ENCODE results near the gene PRKAR2B.
"Not testable (repeated sequence)": the region's sequence is repeated elsewhere in the genome, so short reads cannot be mapped to it uniquely, and the experiment has no call there.

The PRKAR2B gene

DNA sequence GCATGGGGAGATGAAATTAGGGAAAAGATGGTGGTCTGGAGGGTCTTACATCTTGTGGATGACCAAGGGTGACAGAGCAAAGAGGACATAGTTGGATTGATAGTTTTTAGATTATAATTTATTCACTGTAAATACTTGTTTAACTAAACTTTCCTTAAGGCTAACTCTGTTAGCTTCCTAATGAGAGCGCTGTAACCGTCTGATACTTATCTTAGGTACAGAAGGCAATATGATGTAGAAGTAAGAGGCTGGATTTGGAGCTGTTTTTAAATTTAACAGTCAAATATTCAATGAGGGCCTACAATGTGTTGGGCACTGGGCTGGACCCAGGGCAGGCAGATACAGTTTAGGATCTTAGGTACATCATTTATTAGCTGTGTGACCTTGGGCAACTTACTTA is 36.0 kb downstream of the PRKAR2B start:
- H3K27ac ChIP-seq: no peak overlapping the region

DNA sequence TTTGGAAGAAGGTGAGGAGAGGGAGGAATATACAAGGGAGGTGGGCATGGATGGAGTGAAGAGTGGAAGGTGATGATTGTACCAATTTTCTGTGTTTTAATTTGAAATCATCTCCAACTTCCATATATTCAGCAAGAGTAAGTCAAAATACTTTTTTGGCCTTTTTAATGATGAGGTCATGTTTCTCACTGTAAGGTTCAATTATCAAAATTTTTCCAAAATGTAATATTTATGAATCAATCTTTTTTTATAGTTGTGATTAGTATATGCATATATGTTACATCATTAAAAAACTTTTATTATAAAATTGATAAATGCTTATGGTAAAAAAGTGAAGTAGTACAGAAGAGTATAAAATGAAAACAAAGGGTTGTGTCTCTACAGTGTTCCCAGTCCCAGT is 40.7 kb downstream of the PRKAR2B start:
- H3K27ac ChIP-seq: no peak overlapping the region
- H3K36me3 ChIP-seq: no peaks in the 10 kb centered on the region
- no peaks in the 10 kb centered on the region for H3K9me3 ChIP-seq
- H3K27me3 ChIP-seq: no peaks in the 10 kb centered on the region
- TF ChIP-seq, protein P1, sequence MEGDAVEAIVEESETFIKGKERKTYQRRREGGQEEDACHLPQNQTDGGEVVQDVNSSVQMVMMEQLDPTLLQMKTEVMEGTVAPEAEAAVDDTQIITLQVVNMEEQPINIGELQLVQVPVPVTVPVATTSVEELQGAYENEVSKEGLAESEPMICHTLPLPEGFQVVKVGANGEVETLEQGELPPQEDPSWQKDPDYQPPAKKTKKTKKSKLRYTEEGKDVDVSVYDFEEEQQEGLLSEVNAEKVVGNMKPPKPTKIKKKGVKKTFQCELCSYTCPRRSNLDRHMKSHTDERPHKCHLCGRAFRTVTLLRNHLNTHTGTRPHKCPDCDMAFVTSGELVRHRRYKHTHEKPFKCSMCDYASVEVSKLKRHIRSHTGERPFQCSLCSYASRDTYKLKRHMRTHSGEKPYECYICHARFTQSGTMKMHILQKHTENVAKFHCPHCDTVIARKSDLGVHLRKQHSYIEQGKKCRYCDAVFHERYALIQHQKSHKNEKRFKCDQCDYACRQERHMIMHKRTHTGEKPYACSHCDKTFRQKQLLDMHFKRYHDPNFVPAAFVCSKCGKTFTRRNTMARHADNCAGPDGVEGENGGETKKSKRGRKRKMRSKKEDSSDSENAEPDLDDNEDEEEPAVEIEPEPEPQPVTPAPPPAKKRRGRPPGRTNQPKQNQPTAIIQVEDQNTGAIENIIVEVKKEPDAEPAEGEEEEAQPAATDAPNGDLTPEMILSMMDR (IDR thresholded peaks at IDR 0.05): no peak
- no peaks in the 10 kb centered on the region for H3K4me1 ChIP-seq (ENCODE audit: control insufficient read depth in 1 of 2, insufficient read depth in 1 of 2, low read depth in 1 of 2, low read length in 1 of 2)
- no peak overlapping the region for H3K4me3 ChIP-seq (ENCODE audit: low read depth in 1 of 2, low read length in 1 of 2)

More for the DNA sequence above, 36.0 kb downstream of the PRKAR2B start:
- TF ChIP-seq, protein P1 (IDR thresholded peaks at IDR 0.05): no peak
- H3K27me3 ChIP-seq: no peaks in the 10 kb centered on the region
- no peaks in the 10 kb centered on the region for H3K36me3 ChIP-seq
- no peak overlapping the region for H3K4me3 ChIP-seq (ENCODE audit: low read depth in 1 of 2, low read length in 1 of 2)
- peaks cover 0 to 24% of the 10 kb centered on the region in 2 experiments for H3K4me1 ChIP-seq (ENCODE audit: control insufficient read depth in 1 of 2, insufficient read depth in 1 of 2, low read depth in 1 of 2, low read length in 1 of 2)
- H3K9me3 ChIP-seq: no peaks in the 10 kb centered on the region

DNA sequence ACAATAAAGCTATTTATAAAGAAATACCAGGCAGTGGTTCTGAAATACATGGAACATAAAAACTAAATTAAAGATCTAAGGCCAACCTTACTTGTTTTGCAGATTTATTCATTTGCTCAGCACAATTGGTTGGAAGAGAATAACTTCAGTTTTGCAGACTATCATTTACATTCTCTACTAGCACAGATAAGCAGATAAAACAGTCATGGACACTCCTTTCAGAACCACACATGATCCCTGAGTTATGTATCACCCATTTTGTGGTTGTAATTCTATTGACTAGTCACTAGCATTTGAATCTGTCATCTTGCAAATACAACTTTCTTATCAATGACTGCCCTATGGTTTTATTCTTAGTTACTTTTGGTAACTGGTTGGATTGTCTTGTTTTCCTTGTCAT is 45.1 kb downstream of the PRKAR2B start:
- H3K9me3 ChIP-seq: no peaks in the 10 kb centered on the region
- TF ChIP-seq, protein P1 (IDR thresholded peaks at IDR 0.05): no peak
- no peak overlapping the region for H3K4me3 ChIP-seq (ENCODE audit: low read depth in 1 of 2, low read length in 1 of 2)

DNA sequence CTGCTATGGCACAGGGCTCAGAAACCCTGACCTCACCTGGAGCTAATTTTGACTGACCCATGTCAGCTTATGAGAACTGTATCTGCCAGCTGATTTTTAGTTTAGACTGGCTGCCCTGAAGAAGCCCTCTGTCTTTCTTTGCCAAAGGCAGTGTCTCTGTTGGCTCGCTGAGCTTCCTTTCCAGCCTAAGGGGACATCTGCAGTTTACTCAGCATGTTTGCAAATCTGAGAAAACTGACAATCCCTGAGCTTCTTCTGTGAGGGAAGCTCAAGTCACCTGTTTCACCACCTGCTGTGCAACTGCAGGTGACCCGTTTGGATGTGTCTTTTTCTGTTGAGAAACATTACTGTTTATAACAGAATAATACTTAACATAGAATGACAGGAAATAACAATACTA is 46.0 kb downstream of the PRKAR2B start:
- TF ChIP-seq, protein P1 (IDR thresholded peaks at IDR 0.05): no peak
- Histone ChIP-seq H3K27me3 (no peaks in the 10 kb centered on the region), H3K4me1 (ENCODE audit: control insufficient read depth in 1 of 2, insufficient read depth in 1 of 2, low read depth in 1 of 2, low read length in 1 of 2) (no peaks in the 10 kb centered on the region), H3K36me3 (no peaks in the 10 kb centered on the region), H3K27ac (no peak overlapping the region), H3K4me3 (ENCODE audit: low read depth in 1 of 2, low read length in 1 of 2) (no peak overlapping the region), H3K9me3 (no peaks in the 10 kb centered on the region)

More for the DNA sequence above, 45.1 kb downstream of the PRKAR2B start:
- H3K4me1 ChIP-seq (ENCODE audit: control insufficient read depth in 1 of 2, insufficient read depth in 1 of 2, low read depth in 1 of 2, low read length in 1 of 2): no peaks in the 10 kb centered on the region
- no peaks in the 10 kb centered on the region for H3K27me3 ChIP-seq
- H3K27ac ChIP-seq: no peak overlapping the region
- no peaks in the 10 kb centered on the region for H3K36me3 ChIP-seq

DNA sequence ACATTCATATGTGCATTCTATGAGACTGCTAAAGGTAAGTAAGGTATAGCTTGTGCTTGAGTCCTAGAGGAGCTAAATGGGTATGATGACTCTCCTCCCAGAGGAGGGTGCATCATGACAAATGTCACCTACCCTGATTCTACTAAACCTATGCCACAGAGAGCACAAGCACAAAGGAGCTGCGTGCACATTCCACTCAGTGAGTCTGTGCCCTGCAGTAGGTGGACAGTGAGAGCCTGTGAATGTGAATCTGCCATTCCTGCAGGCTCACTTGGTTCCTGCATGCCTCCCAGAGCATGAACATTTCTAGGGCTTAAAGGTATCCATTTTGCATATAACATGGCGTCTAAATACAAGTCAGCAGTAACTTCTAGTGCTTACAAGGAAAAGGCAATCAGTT is 46.8 kb downstream of the PRKAR2B start:
- H3K4me3 ChIP-seq (ENCODE audit: low read depth in 1 of 2, low read length in 1 of 2): no peak overlapping the region
- H3K27me3 ChIP-seq: no peaks in the 10 kb centered on the region
- TF ChIP-seq, protein P1 (IDR thresholded peaks at IDR 0.05): no peak
- no peak overlapping the region for H3K27ac ChIP-seq
- H3K36me3 ChIP-seq: no peaks in the 10 kb centered on the region
- H3K9me3 ChIP-seq: no peaks in the 10 kb centered on the region
- H3K4me1 ChIP-seq (ENCODE audit: control insufficient read depth in 1 of 2, insufficient read depth in 1 of 2, low read depth in 1 of 2, low read length in 1 of 2): no peaks in the 10 kb centered on the region

DNA sequence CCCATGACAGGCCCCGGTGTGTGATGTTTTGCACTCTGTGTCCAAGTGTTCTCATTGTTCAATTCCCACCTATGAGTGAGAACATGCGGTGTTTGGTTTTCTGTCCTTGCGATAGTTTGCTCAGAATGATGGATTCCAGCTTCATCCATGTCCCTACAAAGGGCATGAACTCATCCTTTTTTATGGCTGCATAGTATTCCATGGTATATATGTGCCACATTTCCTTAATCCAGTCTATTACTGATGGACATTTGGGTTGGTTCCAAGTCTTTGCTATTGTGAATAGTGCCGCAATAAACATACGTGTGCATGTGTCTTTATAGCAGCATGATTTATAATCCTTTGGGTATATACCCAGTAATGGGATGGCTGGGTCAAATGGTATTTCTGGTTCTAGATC is 49.2 kb downstream of the PRKAR2B start:
- not testable (repeated sequence) for H3K4me1 ChIP-seq (ENCODE audit: control insufficient read depth in 1 of 2, insufficient read depth in 1 of 2, low read depth in 1 of 2, low read length in 1 of 2); H3K27me3 ChIP-seq; H3K36me3 ChIP-seq; H3K27ac ChIP-seq; H3K9me3 ChIP-seq; H3K4me3 ChIP-seq (ENCODE audit: low read depth in 1 of 2, low read length in 1 of 2)

DNA sequence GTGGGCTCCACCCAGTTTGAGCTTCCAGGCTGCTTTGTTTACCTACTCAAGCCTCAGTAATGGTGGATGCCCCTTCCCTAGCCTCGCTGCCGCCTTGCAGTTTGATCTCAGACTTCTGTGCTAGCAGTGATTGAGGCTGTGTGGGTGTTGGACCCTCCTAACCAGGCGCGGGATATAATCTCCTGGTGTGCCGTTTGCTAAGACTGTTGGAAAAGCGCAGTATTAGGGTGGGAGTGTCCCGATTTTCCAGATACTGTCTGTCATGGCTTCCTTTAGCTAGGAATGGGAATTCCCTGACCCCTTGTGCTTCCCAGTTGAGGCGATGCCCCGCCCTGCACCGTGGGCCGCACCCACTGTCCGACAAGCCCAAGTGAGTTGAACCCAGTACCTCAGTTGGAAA is 54.6 kb downstream of the PRKAR2B start:
- H3K4me3 ChIP-seq (ENCODE audit: low read depth in 1 of 2, low read length in 1 of 2); H3K27ac ChIP-seq; H3K4me1 ChIP-seq (ENCODE audit: control insufficient read depth in 1 of 2, insufficient read depth in 1 of 2, low read depth in 1 of 2, low read length in 1 of 2); H3K9me3 ChIP-seq; H3K36me3 ChIP-seq; H3K27me3 ChIP-seq: not testable (repeated sequence)

All from neutrophil (primary cell).